OCI-LY1 (cell line): ENCODE results near the gene HSDL1.
A peak's percentile ranks its signal among the peaks of the same experiment; 100 is the strongest.

ENCODE experiments used
- H2AFZ ChIP-seq: fragments of 200-600 bp; sonication (generic), shearing (Covaris generic); 2 replicates; pipeline ENCODE4 v1.6.0; 2014; ENCODE audit warnings: antibody characterized with exemption, mild to moderate bottlenecking, low read length
- H3F3A ChIP-seq: fragments of 200-600 bp; sonication (generic), shearing (Covaris generic); 2 replicates; pipeline ENCODE4 v1.6.0; 2014; ENCODE audit warnings: mild to moderate bottlenecking, antibody characterized with exemption, low read length, moderate library complexity; ENCODE audit not compliant: insufficient read depth
- H3K27ac ChIP-seq: fragments of 200-600 bp; sonication (generic); 2 replicates; pipeline ENCODE4 v1.5.1; 2014; ENCODE audit warnings: low read length, mixed run types, mild to moderate bottlenecking, low read depth; ENCODE audit not compliant: poor library complexity, severe bottlenecking
- H3K27me3 ChIP-seq: fragments of 200-600 bp; sonication (generic); 2 replicates; pipeline ENCODE4 v1.6.0; 2014; ENCODE audit warnings: antibody characterized with exemption, mild to moderate bottlenecking, low read length, moderate library complexity; ENCODE audit not compliant: insufficient read depth
- H3K36me3 ChIP-seq: fragments of 200-600 bp; sonication (generic); 2 replicates; pipeline ENCODE4 v1.6.1; 2014; ENCODE audit warnings: mild to moderate bottlenecking, antibody characterized with exemption, low read length, moderate library complexity, mixed read lengths; ENCODE audit not compliant: insufficient read depth
- H3K4me1 ChIP-seq: fragments of 200-600 bp; sonication (generic); 2 replicates; pipeline ENCODE4 v1.5.1; 2014; ENCODE audit warnings: mild to moderate bottlenecking, low read length, moderate library complexity; ENCODE audit not compliant: insufficient read depth, severe bottlenecking
- H3K4me2 ChIP-seq: fragments of 200-600 bp; sonication (generic), shearing (Covaris generic); 2 replicates; pipeline ENCODE4 v1.6.1; 2014; ENCODE audit warnings: low read length
- H3K4me3 ChIP-seq: fragments of 200-600 bp; sonication (generic); 2 replicates; pipeline ENCODE4 v1.5.1; 2014; ENCODE audit warnings: low read length, low read depth, mild to moderate bottlenecking, mixed read lengths; ENCODE audit not compliant: poor library complexity, severe bottlenecking
- H3K79me2 ChIP-seq: fragments of 200-600 bp; shearing (Covaris generic); 2 replicates; pipeline ENCODE4 v1.6.1; 2016; ENCODE audit warnings: mixed run types, low read length, mixed read lengths; ENCODE audit not compliant: insufficient read depth
- H3K9ac ChIP-seq: fragments of 200-600 bp; sonication (generic), shearing (Covaris generic); 2 replicates; pipeline ENCODE4 v1.6.1; 2014; ENCODE audit warnings: mild to moderate bottlenecking, low read length, mixed read lengths
- H3K9me2 ChIP-seq: fragments of 200-600 bp; sonication (generic), shearing (Covaris generic); 2 replicates; pipeline ENCODE4 v1.6.1; 2014; ENCODE audit warnings: low read depth, mild to moderate bottlenecking, low read length, mixed read lengths
- H3K9me3 ChIP-seq: fragments of 200-600 bp; shearing (Covaris generic); 2 replicates; pipeline ENCODE4 v1.6.1; 2014; ENCODE audit warnings: low read length, mixed read lengths
- H4K20me1 ChIP-seq: fragments of 200-600 bp; sonication (generic), shearing (Covaris generic); 2 replicates; pipeline ENCODE4 v1.6.0; 2016; ENCODE audit warnings: mild to moderate bottlenecking, low read length; ENCODE audit not compliant: insufficient read depth
- EZH2 ChIP-seq: fragments of 200-600 bp; sonication (generic), shearing (Covaris generic); IDR thresholded peaks from 2 replicates; pipeline ENCODE4 v1.8.0; 2017; ENCODE audit warnings: borderline replicate concordance, mixed run types, mild to moderate bottlenecking, antibody characterized with exemption, low read length, moderate library complexity, mixed read lengths
- TF ChIP-seq, protein P1 (sequence below): fragments of 200-600 bp; sonication (generic), shearing (Covaris generic); IDR thresholded peaks from 2 replicates; pipeline ENCODE4 v1.5.1; 2017; ENCODE audit warnings: mild to moderate bottlenecking, antibody characterized with exemption, low read length, moderate library complexity, mixed read lengths

Gene HSDL1

DNA sequence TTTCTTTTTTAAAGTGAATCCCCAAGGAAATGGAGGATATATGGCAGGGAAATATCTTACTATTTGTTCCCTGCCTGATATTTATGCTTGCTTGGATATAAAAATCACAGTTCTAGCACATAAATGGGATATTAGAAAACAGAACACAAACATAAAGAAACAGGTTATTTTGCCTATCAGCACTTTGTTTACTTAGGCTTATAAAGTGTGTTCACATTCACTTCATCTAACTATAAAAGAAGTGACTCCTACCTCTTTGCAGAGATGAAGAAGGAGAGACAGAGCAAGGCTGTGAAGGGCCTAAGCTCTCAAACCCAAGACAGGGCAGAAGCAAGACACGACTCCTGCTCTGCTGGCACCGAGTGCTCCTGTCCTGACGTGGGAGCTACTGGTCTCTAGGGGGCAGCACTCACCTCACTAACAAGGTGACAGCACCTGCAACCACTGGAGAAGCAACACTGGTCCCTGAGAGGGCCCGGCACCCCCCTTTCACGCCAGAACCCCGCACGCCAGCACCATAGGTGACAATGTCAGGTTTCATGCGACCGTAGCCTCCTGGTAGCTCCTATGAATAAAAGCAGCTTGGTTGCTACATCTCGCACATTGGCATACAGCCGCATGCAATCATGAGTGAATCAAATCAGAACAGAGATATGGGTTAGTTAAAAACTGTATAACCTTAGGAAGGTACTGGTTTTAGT lies 60.3 kb downstream of the HSDL1 start:
- peaks cover 50% of the 10 kb centered on the region for H3K4me1 ChIP-seq
- no peak overlapping the region; the same call in 1 of the 2 replicates for H3K4me2 ChIP-seq

GRCh38 chr16:84082835-84083569 lies 62.0 kb downstream of the HSDL1 start:
- peaks cover 83% of the 10 kb centered on the region for H3K36me3 ChIP-seq
- H3K27ac ChIP-seq: no peak overlapping the region

More for the DNA sequence above, 60.3 kb downstream of the HSDL1 start:
- peaks cover 72% of the 10 kb centered on the region for H3K36me3 ChIP-seq
- H2AFZ ChIP-seq: no peak overlapping the region
- H3K27ac ChIP-seq: peak overlapping the region; percentile 96
- no peak overlapping the region for H3K4me3 ChIP-seq
- no peaks in the 10 kb centered on the region for H4K20me1 ChIP-seq
- H3K9me3 ChIP-seq: no peaks in the 10 kb centered on the region
- no peaks in the 10 kb centered on the region for H3K79me2 ChIP-seq
- H3K27me3 ChIP-seq: no peaks in the 10 kb centered on the region
- H3K9me2 ChIP-seq: no peaks in the 10 kb centered on the region
- peaks cover 6% of the 10 kb centered on the region; the same call in 1 of the 2 replicates for H3F3A ChIP-seq
- no peak overlapping the region for H3K9ac ChIP-seq
- no peak for TF ChIP-seq EZH2
- TF ChIP-seq, protein P1, sequence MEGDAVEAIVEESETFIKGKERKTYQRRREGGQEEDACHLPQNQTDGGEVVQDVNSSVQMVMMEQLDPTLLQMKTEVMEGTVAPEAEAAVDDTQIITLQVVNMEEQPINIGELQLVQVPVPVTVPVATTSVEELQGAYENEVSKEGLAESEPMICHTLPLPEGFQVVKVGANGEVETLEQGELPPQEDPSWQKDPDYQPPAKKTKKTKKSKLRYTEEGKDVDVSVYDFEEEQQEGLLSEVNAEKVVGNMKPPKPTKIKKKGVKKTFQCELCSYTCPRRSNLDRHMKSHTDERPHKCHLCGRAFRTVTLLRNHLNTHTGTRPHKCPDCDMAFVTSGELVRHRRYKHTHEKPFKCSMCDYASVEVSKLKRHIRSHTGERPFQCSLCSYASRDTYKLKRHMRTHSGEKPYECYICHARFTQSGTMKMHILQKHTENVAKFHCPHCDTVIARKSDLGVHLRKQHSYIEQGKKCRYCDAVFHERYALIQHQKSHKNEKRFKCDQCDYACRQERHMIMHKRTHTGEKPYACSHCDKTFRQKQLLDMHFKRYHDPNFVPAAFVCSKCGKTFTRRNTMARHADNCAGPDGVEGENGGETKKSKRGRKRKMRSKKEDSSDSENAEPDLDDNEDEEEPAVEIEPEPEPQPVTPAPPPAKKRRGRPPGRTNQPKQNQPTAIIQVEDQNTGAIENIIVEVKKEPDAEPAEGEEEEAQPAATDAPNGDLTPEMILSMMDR: peak; percentile 95

DNA sequence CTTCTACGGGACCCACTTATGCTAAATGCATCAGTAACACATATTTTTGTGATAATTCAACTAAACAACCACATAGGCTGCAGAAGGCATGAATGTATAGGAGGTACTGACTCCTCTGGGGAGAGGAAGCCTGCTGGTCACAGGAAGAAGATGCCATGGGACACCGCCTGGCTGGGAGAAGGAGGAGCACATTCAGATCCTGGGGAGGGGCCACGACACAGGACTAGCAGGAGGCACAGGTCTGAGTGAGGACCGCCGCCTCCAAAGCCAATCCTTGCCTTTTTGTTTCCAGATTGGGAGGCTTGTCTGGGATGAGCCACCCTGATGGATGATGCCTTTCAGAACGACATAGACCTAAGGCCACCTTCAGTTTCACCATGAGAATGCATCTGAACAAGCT lies 62.9 kb downstream of the HSDL1 start:
- Histone ChIP-seq H3F3A (no peaks in the 10 kb centered on the region), H3K4me1 (peaks cover 24% of the 10 kb centered on the region), H3K9ac (no peak overlapping the region), H3K79me2 (no peaks in the 10 kb centered on the region), H3K9me3 (no peaks in the 10 kb centered on the region), H3K36me3 (peaks cover 86% of the 10 kb centered on the region), H3K4me3 (no peak overlapping the region), H3K4me2 (no peak overlapping the region), H3K27me3 (no peaks in the 10 kb centered on the region), H4K20me1 (no peaks in the 10 kb centered on the region), H2AFZ (no peak overlapping the region), H3K27ac (no peak overlapping the region), H3K9me2 (no peaks in the 10 kb centered on the region)
- TF ChIP-seq EZH2: no peak
- TF ChIP-seq, protein P1: no peak

More at GRCh38 chr16:84082835-84083569, 62.0 kb downstream of the HSDL1 start:
- Histone ChIP-seq H3K27me3 (no peaks in the 10 kb centered on the region), H3K4me1 (peaks cover 33% of the 10 kb centered on the region), H3K9me3 (no peaks in the 10 kb centered on the region), H3K9ac (no peak overlapping the region), H3K4me2 (no peak overlapping the region), H3K9me2 (no peaks in the 10 kb centered on the region), H4K20me1 (no peaks in the 10 kb centered on the region), H3K79me2 (no peaks in the 10 kb centered on the region), H3F3A (no peaks in the 10 kb centered on the region), H2AFZ (no peak overlapping the region), H3K4me3 (no peak overlapping the region)
- TF ChIP-seq EZH2: no peak
- TF ChIP-seq, protein P1: no peak
